Measurements from ENCODE around the gene NCAPD2.
A peak's percentile ranks its signal among the peaks of the same experiment; 100 is the strongest.

The NCAPD2 gene

GRCh38 chr12:6533923-6534694, 40.2 kb downstream of the NCAPD2 start, which contains the start of gene GAPDH:
TSS of gene GAPDH (plus strand) at chr12:6534517. CDS start at chr12:6534833, 316 bp downstream.
- DNase-seq (ENCODE audit: low spot score) = peak; percentile 98

GRCh38 chr12:6534695-6534944, 40.7 kb downstream of the NCAPD2 start:
- DNase-seq (ENCODE audit: low spot score) = no peak

DNA sequence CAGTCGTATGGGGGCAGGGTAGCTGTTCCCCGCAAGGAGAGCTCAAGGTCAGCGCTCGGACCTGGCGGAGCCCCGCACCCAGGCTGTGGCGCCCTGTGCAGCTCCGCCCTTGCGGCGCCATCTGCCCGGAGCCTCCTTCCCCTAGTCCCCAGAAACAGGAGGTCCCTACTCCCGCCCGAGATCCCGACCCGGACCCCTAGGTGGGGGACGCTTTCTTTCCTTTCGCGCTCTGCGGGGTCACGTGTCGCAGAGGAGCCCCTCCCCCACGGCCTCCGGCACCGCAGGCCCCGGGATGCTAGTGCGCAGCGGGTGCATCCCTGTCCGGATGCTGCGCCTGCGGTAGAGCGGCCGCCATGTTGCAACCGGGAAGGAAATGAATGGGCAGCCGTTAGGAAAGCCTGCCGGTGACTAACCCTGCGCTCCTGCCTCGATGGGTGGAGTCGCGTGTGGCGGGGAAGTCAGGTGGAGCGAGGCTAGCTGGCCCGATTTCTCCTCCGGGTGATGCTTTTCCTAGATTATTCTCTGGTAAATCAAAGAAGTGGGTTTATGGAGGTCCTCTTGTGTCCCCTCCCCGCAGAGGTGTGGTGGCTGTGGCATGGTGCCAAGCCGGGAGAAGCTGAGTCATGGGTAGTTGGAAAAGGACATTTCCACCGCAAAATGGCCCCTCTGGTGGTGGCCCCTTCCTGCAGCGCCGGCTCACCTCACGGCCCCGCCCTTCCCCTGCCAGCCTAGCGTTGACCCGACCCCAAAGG, 41.2 kb downstream of the NCAPD2 start:
- DNase-seq (ENCODE audit: low spot score) = peak; percentile 53

DNA sequence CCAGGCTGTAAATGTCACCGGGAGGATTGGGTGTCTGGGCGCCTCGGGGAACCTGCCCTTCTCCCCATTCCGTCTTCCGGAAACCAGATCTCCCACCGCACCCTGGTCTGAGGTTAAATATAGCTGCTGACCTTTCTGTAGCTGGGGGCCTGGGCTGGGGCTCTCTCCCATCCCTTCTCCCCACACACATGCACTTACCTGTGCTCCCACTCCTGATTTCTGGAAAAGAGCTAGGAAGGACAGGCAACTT, 41.7 kb downstream of the NCAPD2 start:
- no peak for DNase-seq (ENCODE audit: low spot score)

GRCh38 chr12:6535960-6536847, 42.3 kb downstream of the NCAPD2 start:
- no peak for DNase-seq (ENCODE audit: low spot score)

DNA sequence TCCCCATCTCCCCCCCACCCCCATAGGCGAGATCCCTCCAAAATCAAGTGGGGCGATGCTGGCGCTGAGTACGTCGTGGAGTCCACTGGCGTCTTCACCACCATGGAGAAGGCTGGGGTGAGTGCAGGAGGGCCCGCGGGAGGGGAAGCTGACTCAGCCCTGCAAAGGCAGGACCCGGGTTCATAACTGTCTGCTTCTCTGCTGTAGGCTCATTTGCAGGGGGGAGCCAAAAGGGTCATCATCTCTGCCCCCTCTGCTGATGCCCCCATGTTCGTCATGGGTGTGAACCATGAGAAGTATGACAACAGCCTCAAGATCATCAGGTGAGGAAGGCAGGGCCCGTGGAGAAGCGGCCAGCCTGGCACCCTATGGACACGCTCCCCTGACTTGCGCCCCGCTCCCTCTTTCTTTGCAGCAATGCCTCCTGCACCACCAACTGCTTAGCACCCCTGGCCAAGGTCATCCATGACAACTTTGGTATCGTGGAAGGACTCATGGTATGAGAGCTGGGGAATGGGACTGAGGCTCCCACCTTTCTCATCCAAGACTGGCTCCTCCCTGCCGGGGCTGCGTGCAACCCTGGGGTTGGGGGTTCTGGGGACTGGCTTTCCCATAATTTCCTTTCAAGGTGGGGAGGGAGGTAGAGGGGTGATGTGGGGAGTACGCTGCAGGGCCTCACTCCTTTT, 43.1 kb downstream of the NCAPD2 start:
- DNase-seq (ENCODE audit: low spot score) = no peak

GRCh38 chr12:6537580-6538419, 43.9 kb downstream of the NCAPD2 start:
- peak; percentile 86 for DNase-seq (ENCODE audit: low spot score)

GRCh38 chr12:6538420-6539313, 44.8 kb downstream of the NCAPD2 start:
- DNase-seq (ENCODE audit: low spot score) = no peak

DNA sequence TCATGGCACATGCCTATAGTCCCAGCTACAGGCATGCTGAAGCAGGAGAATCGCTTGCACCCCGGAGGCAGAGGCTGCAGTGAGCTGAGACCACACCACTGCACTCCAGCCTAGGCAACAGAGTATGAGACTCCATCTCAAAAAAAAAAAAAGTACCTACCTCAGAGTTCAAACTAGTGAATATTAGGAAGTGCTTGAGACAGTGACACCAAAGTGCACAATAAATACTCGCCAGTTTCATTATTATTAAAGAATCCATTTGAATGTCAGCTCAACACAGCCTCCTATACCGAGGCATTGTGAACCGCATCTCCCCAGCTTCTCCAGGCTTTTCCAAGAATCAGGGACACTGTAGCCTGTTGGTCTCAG, 45.4 kb downstream of the NCAPD2 start:
- no peak for DNase-seq (ENCODE audit: low spot score)

DNA sequence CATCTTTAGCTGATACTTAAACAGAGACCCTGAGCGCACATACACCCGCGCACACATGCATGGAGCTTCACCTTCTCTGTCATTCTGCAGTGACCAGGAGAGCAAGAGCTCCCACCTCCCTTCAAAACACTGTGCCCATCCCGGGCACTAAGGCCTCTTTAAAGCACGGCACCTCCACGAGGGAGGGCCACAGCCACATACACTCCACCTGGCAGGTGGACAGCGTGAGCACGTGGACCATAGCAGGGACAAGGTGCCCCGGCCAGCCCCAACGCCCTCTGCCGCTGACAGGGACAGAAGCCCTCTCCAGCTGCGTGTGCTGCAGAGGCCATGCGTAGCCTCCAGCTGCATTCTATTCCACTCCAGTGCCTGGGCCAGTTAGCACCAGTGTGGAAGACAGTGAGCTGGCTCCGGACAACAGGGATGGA, 45.8 kb downstream of the NCAPD2 start:
- no peak for DNase-seq (ENCODE audit: low spot score)

- DNase-seq (ENCODE audit: low spot score) = no peak
Observed at GRCh38 chr12:6540181-6540877, 46.4 kb downstream of the NCAPD2 start.

DNA sequence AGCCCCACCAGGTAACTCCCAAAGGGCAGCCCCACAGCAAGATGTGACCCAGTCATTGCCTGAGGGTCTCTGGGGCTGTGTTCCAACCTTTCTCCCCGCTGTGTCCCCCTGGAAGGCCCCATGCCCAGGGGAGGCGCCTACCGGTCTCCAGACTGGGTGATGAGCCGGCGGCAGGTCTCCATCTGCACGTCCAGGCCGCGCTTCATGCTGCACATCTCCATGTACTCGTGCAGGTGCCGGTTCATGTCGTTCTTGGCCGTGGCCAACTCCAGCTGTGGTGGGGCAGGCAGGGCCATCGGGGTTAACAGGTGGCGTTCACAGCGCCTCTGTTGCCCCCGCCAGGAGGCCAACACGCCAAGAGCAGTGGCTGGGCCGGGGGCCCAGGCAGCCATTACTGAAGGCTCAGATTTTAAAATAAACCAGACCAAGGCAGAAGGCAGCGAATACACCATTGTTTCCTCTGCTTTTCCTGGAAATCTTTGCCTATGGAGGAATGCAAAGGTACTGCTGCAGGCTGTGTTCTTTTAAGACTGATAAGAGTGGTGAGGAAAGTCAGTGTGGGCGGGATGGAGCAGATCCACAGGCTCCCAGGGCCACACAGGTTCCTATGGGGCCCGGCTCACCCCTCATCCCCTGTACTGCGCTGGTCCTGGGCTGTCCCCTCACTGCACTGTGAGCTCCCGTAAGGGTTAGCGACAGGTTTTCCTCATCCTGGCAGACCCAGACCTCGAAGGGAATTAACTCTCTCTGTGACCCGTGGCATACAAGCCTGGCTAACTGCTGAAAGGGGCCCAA, 47.7 kb downstream of the NCAPD2 start:
- no peak for DNase-seq (ENCODE audit: low spot score)

- DNase-seq (ENCODE audit: low spot score) = no peak
Observed at GRCh38 chr12:6542209-6543009, 48.5 kb downstream of the NCAPD2 start.

DNA sequence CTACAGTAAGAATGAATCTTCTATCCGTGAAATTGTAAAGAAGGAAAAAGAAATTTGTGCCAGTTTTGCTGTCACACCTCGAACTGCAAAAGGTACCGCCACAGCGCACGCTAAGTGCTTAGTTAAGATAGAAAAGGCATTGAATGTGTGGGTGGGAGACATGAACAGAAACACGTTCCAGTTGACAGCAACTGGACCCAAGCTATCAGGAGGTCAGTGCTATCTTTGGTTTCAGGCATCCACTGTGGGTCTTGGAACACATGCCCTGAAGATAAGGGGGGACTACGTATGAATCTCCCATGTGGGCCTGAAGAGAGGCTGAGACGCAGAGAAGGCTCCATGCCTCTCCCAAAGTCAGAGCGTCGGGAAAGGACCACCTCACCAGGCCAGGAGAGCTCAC, 52.1 kb downstream of the NCAPD2 start:
- no peak for DNase-seq (ENCODE audit: low spot score)

DNA sequence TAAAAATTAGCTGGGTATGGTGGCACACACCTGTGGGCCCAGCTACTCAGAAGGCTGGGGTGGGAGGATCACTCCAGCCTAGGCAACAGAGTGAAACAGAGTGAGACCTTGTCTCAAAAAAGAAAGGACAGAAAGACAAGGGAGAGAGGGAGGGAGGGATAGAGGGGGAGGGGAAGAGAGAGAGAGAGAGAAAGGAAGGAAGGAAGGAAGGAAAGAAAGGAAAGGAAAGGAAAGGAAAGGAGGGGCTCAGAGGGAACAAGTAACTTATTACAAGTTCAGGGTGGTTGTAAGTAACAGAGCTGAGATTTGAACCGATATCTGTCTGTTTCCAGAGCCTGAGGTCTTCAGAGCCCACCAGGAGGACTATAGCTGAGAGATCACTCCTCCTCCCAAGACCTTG, 53.7 kb downstream of the NCAPD2 start:
- no peak for DNase-seq (ENCODE audit: low spot score)

DNA sequence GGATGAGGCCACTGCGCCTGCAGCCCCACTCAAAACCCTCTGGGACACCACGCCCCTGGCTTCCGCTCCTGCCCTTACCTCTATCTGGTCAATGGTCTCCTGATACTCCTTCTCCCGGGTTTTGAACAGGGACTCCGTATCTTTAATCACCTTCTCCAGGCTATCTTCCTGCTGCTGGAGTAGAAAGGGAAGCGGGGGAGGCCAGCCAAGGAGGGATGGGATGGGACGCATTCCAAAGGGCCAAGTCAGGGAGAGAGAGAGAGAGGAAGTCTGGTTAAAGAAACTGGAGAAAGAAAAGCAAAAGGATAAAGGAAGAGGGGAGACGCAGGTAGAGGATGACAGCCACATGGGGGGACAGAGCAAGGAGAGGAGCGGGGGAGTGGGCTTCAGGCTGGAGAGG, 54.1 kb downstream of the NCAPD2 start:
- DNase-seq (ENCODE audit: low spot score) = no peak

- no peak for DNase-seq (ENCODE audit: low spot score)
Observed at GRCh38 chr12:6548556-6548955, 54.7 kb downstream of the NCAPD2 start.

All from Ammon's horn (tissue), 1 donor.